Spleen (tissue), 7 donors: ENCODE data around the gene DOCK9.

Source experiments
- CTCF ChIP-seq, 11 experiments: fragments of 200-600 bp in 7 of 11; fragments of 450-650 bp in 4 of 11; sonication (generic) in 4 of 11; IDR thresholded peaks in 8 of 11; conservative IDR thresholded peaks in 3 of 11; 1 replicate in 7 of 11; 2 replicates in 4 of 11; pipeline versions ENCODE4 v1.4.0 to v1.8.0; 2016 to 2021; ENCODE audit warnings: antibody characterized with exemption in 11 of 11, inconsistent platforms in 4 of 11, mild to moderate bottlenecking in 1 of 11
- POLR2A ChIP-seq, 3 donors: fragments of 450-650 bp; IDR thresholded peaks; one replicate each; pipeline ENCODE4 v1.5.1; 2017; ENCODE audit warnings: antibody characterized with exemption in 3 of 3, mild to moderate bottlenecking in 1 of 3
- POLR2AphosphoS5 ChIP-seq, 3 donors: sonication (generic); formaldehyde crosslinking; IDR thresholded peaks; one replicate each; pipeline ENCODE4 v1.5.1; 2017; ENCODE audit warnings: antibody characterized with exemption in 3 of 3
- donor health status: DM: no; HTN: no; CAD: no; lungs with moderate emphysema.
- donor health status: DM: no; HTN: no; CAD: no.
- donor health status: DM: no; HTN: no; CAD: no.

- no peak for TF ChIP-seq POLR2AphosphoS5 (IDR thresholded peaks at IDR 0.05)
- TF ChIP-seq CTCF (IDR thresholded peaks at IDR 0.05 in 8 of 11, conservative IDR thresholded peaks at IDR 0.05 in 3 of 11) = no peak
- TF ChIP-seq POLR2A (IDR thresholded peaks at IDR 0.05) = no peak
Measured at GRCh38 chr13:98918771-98919170, 59.1 kb downstream of the DOCK9 start.
